Measurements from ENCODE around the gene FITM1. TPM values are rescaled to one million over a fixed set of nuclear protein-coding genes. Genes with fewer than 3 reads are reported as not detected.

The FITM1 gene
- total RNA-seq, 4 donors from 2014 or later, result 0.27 to 0.67 TPM; not detected in 2

DNA sequence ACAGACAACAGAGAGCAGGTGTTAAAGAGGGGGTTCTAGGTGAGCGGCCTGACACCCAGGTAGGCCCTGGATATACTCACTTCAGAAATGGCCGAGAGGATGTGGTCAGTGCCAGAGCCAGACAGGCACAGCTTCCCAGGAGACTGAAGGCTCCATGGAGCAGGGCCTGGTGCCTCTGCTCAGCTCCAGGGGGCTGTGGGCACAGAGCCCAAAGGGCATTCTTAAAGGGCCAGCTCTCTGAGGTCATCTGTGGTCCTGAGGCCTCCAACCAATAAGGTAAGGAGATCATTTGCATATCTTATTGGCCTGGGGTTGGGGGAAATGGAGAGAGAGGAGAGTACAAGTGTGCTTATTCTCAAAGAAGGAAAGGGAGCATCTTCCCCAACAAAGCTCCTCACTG, 46.0 kb upstream of the FITM1 start:
- no peak for ATAC-seq
- no CpG with 5 or more reads among the region's 2 CpGs for WGBS, 2 donors (ENCODE audit: low coverage in 1 of 2)
- Histone ChIP-seq H3K27ac (no peak overlapping the region), H3K27me3 (no peaks in the 10 kb centered on the region), H3K4me1 (peaks cover 0 to 18% (median 0%) of the 10 kb centered on the region in 3 donors), H3K9me3 (no peaks in the 10 kb centered on the region), H3K36me3 (no peaks in the 10 kb centered on the region), H3K4me3 (no peak overlapping the region)
- no peak for TF ChIP-seq EP300 (IDR thresholded peaks at IDR 0.05)
- no peak for TF ChIP-seq POLR2A (IDR thresholded peaks at IDR 0.05)
- TF ChIP-seq, protein P1, sequence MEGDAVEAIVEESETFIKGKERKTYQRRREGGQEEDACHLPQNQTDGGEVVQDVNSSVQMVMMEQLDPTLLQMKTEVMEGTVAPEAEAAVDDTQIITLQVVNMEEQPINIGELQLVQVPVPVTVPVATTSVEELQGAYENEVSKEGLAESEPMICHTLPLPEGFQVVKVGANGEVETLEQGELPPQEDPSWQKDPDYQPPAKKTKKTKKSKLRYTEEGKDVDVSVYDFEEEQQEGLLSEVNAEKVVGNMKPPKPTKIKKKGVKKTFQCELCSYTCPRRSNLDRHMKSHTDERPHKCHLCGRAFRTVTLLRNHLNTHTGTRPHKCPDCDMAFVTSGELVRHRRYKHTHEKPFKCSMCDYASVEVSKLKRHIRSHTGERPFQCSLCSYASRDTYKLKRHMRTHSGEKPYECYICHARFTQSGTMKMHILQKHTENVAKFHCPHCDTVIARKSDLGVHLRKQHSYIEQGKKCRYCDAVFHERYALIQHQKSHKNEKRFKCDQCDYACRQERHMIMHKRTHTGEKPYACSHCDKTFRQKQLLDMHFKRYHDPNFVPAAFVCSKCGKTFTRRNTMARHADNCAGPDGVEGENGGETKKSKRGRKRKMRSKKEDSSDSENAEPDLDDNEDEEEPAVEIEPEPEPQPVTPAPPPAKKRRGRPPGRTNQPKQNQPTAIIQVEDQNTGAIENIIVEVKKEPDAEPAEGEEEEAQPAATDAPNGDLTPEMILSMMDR (IDR thresholded peaks at IDR 0.05), result no peak

DNA sequence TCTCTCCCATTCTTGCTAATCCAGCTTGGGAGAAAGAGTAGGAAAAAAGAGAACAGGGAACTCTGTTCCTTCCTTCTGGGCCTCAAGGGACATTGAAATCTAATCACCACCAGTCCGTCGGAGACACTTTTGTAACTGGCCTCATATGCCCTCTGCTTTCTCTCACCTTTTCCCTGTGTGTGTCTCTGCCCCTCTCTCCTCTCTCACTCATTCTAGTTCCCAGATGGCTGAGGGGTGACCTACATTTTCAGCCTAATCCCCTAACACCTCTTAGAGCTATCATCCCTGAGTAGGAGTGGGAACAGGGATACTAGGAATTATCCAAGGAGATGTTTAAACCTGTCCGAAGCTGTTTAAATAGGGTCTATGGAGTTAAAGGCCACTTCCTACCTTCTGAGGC, 45.2 kb upstream of the FITM1 start:
- no peak overlapping the region for H3K27ac ChIP-seq
- H3K4me1 ChIP-seq, result peaks cover 0 to 18% (median 0%) of the 10 kb centered on the region in 3 donors
- H3K36me3 ChIP-seq, result no peaks in the 10 kb centered on the region
- ATAC-seq, result no peak
- 86 to 93% methylated on average over 3 of the region's 3 CpGs for WGBS, 2 donors (ENCODE audit: low coverage in 1 of 2)
- H3K27me3 ChIP-seq, result no peaks in the 10 kb centered on the region
- TF ChIP-seq, protein P1 (IDR thresholded peaks at IDR 0.05), result no peak
- TF ChIP-seq EP300 (IDR thresholded peaks at IDR 0.05), result no peak
- TF ChIP-seq POLR2AphosphoS5 (IDR thresholded peaks at IDR 0.05), result no peak
- no peak for TF ChIP-seq POLR2A (IDR thresholded peaks at IDR 0.05)
- no peak overlapping the region for H3K4me3 ChIP-seq
- no peaks in the 10 kb centered on the region for H3K9me3 ChIP-seq

DNA sequence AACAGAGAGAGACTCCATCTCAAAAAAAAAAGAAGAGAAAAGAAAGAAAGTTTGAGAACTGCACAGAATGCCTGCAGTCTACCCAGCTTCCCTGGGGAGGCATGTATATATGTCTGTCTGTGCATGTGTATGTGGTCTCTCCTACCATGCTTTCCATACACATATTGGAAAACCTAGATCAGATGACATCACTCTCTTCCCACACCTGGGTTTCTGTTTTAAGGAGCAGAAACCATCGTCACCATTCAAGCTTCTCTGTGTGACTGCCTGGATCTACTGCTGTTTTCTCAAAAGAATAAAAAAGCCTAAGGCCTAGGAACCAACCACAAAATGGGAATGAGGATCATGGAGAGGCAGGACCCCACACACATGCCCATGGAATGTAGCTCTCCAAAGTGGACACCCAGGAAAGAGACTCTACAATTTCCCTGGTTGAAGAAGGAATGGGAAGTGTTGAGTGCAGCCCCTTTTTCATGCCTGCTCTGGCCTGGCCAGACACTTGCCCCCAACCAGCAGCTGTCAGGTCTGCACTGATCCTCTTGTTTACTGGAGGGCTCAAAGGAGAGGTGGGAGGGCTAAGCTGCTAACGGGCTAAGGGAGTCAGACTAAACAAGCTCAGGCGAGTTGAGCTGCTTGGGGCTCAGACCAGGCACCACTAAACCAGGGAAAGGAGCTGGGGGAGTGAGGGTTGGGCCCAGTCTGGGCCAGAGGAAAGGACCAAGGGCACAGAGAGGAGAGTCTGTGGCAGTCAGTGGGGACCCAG, 44.1 kb upstream of the FITM1 start:
- no peaks in the 10 kb centered on the region for H3K36me3 ChIP-seq
- no peaks in the 10 kb centered on the region for H3K9me3 ChIP-seq
- H3K27me3 ChIP-seq, result no peaks in the 10 kb centered on the region
- H3K4me1 ChIP-seq, result peaks cover 0 to 7% (median 0%) of the 10 kb centered on the region in 3 donors
- H3K27ac ChIP-seq, result no peak overlapping the region
- TF ChIP-seq EP300 (IDR thresholded peaks at IDR 0.05), result no peak
- TF ChIP-seq, protein P1 (IDR thresholded peaks at IDR 0.05), result no peak
- no peak for TF ChIP-seq POLR2AphosphoS5 (IDR thresholded peaks at IDR 0.05)
- TF ChIP-seq POLR2A (IDR thresholded peaks at IDR 0.05), result no peak
- H3K4me3 ChIP-seq, result no peak overlapping the region
- no peak for ATAC-seq
- 100% methylated on average over 1 of the region's 3 CpGs; no CpG with 5 or more reads in 1 of the 2 donors for WGBS, 2 donors (ENCODE audit: low coverage in 1 of 2)

DNA sequence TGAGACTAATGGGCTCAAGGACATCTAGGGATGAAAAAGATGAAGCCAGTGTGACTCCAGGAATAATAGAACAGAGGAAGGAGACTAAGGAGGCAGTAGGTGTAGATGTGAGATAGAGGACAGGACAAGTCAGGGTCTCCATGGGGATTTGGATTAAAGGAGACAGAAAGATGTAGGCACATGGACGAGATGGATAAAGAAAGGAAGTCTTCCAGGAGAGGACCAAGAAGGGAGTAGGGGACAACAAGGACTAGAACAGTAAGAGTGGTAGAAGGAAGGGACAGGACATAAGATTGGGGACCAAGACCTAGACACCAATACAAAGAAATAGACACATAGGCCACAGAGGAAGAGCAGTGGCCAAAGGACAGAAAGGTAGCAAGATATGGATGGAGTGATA, 43.5 kb upstream of the FITM1 start:
- WGBS, 2 donors (ENCODE audit: low coverage in 1 of 2), result 65 to 100% methylated on average over 1 of the region's 1 CpG
- TF ChIP-seq, protein P1 (IDR thresholded peaks at IDR 0.05), result no peak
- no peak for TF ChIP-seq POLR2A (IDR thresholded peaks at IDR 0.05)
- TF ChIP-seq POLR2AphosphoS5 (IDR thresholded peaks at IDR 0.05), result no peak
- no peak for TF ChIP-seq EP300 (IDR thresholded peaks at IDR 0.05)
- Histone ChIP-seq H3K4me3 (no peak overlapping the region), H3K9me3 (no peaks in the 10 kb centered on the region), H3K27me3 (no peaks in the 10 kb centered on the region), H3K4me1 (peaks cover 0 to under 1% (median 0%) of the 10 kb centered on the region in 3 donors), H3K36me3 (no peaks in the 10 kb centered on the region), H3K27ac (no peak overlapping the region)
- no peak for ATAC-seq

DNA sequence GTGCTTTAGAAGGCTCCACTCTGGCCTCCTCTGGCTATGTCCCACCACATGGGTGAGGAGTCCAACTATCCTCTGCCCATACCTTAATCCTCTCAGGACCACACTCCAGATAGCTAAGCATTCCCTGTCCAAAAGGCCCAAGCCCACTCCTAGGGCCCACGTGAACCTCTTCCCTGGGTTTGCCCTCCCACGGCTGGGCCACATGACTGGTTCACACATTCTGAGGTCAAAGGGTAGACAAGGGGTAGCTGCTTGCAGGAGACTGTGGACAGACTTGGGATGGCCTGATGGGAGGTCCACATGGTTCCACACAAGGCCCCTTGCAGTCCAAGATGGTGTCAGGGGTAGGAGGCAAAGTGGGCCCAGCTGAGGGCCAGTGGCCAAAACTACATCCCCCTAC, 42.4 kb upstream of the FITM1 start:
- no peak overlapping the region for H3K4me3 ChIP-seq
- H3K27me3 ChIP-seq, result no peaks in the 10 kb centered on the region
- no peak for TF ChIP-seq EP300 (IDR thresholded peaks at IDR 0.05)
- TF ChIP-seq POLR2A (IDR thresholded peaks at IDR 0.05), result no peak
- TF ChIP-seq, protein P1 (IDR thresholded peaks at IDR 0.05), result no peak
- TF ChIP-seq POLR2AphosphoS5 (IDR thresholded peaks at IDR 0.05), result no peak
- H3K36me3 ChIP-seq, result no peaks in the 10 kb centered on the region
- no CpG with 5 or more reads among the region's 2 CpGs for WGBS, 2 donors (ENCODE audit: low coverage in 1 of 2)
- peaks cover 0 to 3% (median 0%) of the 10 kb centered on the region in 3 donors for H3K4me1 ChIP-seq
- ATAC-seq, result no peak
- H3K9me3 ChIP-seq, result no peaks in the 10 kb centered on the region
- no peak overlapping the region for H3K27ac ChIP-seq
